GM12875 (cell line): Measurements from ENCODE around the gene NOS1AP.

Experiments
- H3K4me3 ChIP-seq: one replicate; pipeline ENCODE4 v1.5.1; 2011; ENCODE audit warnings: low read depth, low read length, control low read depth
- CTCF ChIP-seq: IDR thresholded peaks from 2 replicates; pipeline ENCODE4 v1.5.1; 2011; ENCODE audit warnings: low read depth, mild to moderate bottlenecking, control low read depth, inconsistent platforms, low read length, moderate library complexity, borderline replicate concordance; ENCODE audit not compliant: insufficient read depth

Gene NOS1AP

GRCh38 chr1:162329826-162330225 lies 260.3 kb downstream of the NOS1AP start:
- no peak overlapping the region for H3K4me3 ChIP-seq
- TF ChIP-seq CTCF, result no peak

GRCh38 chr1:162333991-162334390 lies 264.5 kb downstream of the NOS1AP start:
- no peak overlapping the region for H3K4me3 ChIP-seq
- TF ChIP-seq CTCF, result no peak

- no peak for TF ChIP-seq CTCF
- H3K4me3 ChIP-seq, result no peak overlapping the region
Measured at GRCh38 chr1:162335126-162335525, 265.6 kb downstream of the NOS1AP start.

- H3K4me3 ChIP-seq, result no peak overlapping the region
- TF ChIP-seq CTCF, result no peak
Measured at GRCh38 chr1:162336621-162337285, 267.3 kb downstream of the NOS1AP start.

- no peak overlapping the region for H3K4me3 ChIP-seq
- no peak for TF ChIP-seq CTCF
Measured at GRCh38 chr1:162342452-162342983, 273.0 kb downstream of the NOS1AP start.

- H3K4me3 ChIP-seq, result no peak overlapping the region
- no peak for TF ChIP-seq CTCF
Measured at GRCh38 chr1:162343470-162343869, 274.0 kb downstream of the NOS1AP start.

GRCh38 chr1:162347281-162347680 lies 277.8 kb downstream of the NOS1AP start:
- no peak for TF ChIP-seq CTCF
- H3K4me3 ChIP-seq, result no peak overlapping the region
